SK-N-SH treated with all-trans-retinoic acid at 6 μM for 48 hours (cell line): Measurements from ENCODE around the gene IGSF22.
"Not testable (repeated sequence)": the region's sequence is repeated elsewhere in the genome, so short reads cannot be mapped to it uniquely, and the experiment has no call there.

Experiments used
- ATAC-seq: fragments of 200-7000 bp; cut with Tn5 transposase; 3 replicates; pipeline ENCODE4 v1.9.1; 2020; ENCODE audit warnings: mild to moderate bottlenecking, moderate library complexity
- ARNTL ChIP-seq: fragments of 450-650 bp; formaldehyde crosslinking; IDR thresholded peaks from 2 replicates; pipeline ENCODE4 v1.5.0; 2020; ENCODE audit warnings: low read depth, mild to moderate bottlenecking, moderate library complexity, borderline replicate concordance
- CSDC2 ChIP-seq: fragments of 250-450 bp; sonication (Bioruptor Pico); IDR thresholded peaks from 2 replicates; pipeline ENCODE4 v1.5.0; 2020; ENCODE audit warnings: mild to moderate bottlenecking, moderate library complexity
- ISL1 ChIP-seq: fragments of 250-450 bp; sonication (Bioruptor Pico); IDR thresholded peaks from 2 replicates; pipeline ENCODE4 v2.1.2; 2022; ENCODE audit warnings: mild to moderate bottlenecking, moderate library complexity
- OSR1 ChIP-seq: fragments of 250-450 bp; sonication (Bioruptor Pico); IDR thresholded peaks from 2 replicates; pipeline ENCODE4 v1.8.0; 2022; ENCODE audit warnings: moderate library complexity, mild to moderate bottlenecking, inconsistent platforms
- PPARA ChIP-seq: fragments of 250-450 bp; sonication (Bioruptor Pico); IDR thresholded peaks from 2 replicates; pipeline ENCODE4 v1.5.0; 2020; ENCODE audit warnings: mild to moderate bottlenecking, borderline replicate concordance
- RARB ChIP-seq: fragments of 250-450 bp; sonication (Bioruptor Pico); IDR thresholded peaks from 2 replicates; pipeline ENCODE4 v1.8.0; 2021; ENCODE audit warnings: mild to moderate bottlenecking, moderate library complexity
- SNAI2 ChIP-seq: fragments of 250-450 bp; sonication (Bioruptor Pico); IDR thresholded peaks from 2 replicates; pipeline ENCODE4 v1.5.0; 2020; ENCODE audit warnings: mild to moderate bottlenecking, moderate library complexity
- TCF4 ChIP-seq: fragments of 250-450 bp; sonication (Bioruptor Pico); IDR thresholded peaks from 2 replicates; pipeline ENCODE4 v1.8.0; 2021; ENCODE audit warnings: mild to moderate bottlenecking, moderate library complexity, borderline replicate concordance
- ZC3H10 ChIP-seq: fragments of 250-450 bp; sonication (Bioruptor Pico); IDR thresholded peaks from 2 replicates; pipeline ENCODE4 v1.5.1; 2021; ENCODE audit warnings: mild to moderate bottlenecking, moderate library complexity
- ZFP3 ChIP-seq: fragments of 250-450 bp; sonication (Bioruptor Pico); IDR thresholded peaks from 2 replicates; pipeline ENCODE4 v1.5.0; 2020; ENCODE audit warnings: mild to moderate bottlenecking, moderate library complexity
- ZFP30 ChIP-seq: fragments of 450-650 bp; formaldehyde crosslinking; IDR thresholded peaks from 2 replicates; pipeline ENCODE4 v1.5.0; 2022; ENCODE audit warnings: mild to moderate bottlenecking, moderate library complexity
- ZNF565 ChIP-seq: fragments of 450-650 bp; formaldehyde crosslinking; conservative IDR thresholded peaks from 2 replicates; pipeline ENCODE4 v1.5.0; 2020; ENCODE audit warnings: low read depth, mild to moderate bottlenecking, moderate library complexity
- ZNF8 ChIP-seq: fragments of 450-650 bp; formaldehyde crosslinking; IDR thresholded peaks from 2 replicates; pipeline ENCODE4 v1.5.0; 2020; ENCODE audit warnings: mild to moderate bottlenecking, moderate library complexity
- TF ChIP-seq, protein P1 (sequence below): fragments of 250-450 bp; sonication (Bioruptor Pico); IDR thresholded peaks from 2 replicates; pipeline ENCODE4 v1.8.0; 2020; ENCODE audit warnings: mild to moderate bottlenecking, moderate library complexity, borderline replicate concordance
- TF ChIP-seq, protein P2 (sequence below): fragments of 250-450 bp; sonication (Bioruptor Pico); IDR thresholded peaks from 2 replicates; pipeline ENCODE4 v1.5.1; 2021; ENCODE audit warnings: mild to moderate bottlenecking, moderate library complexity
- TF ChIP-seq, protein P3 (sequence below): fragments of 250-450 bp; sonication (Bioruptor Pico); IDR thresholded peaks from 2 replicates; pipeline ENCODE4 v1.5.0; 2020; ENCODE audit warnings: mild to moderate bottlenecking, moderate library complexity
- TF ChIP-seq, protein P4 (sequence below): fragments of 250-450 bp; sonication (Bioruptor Pico); IDR thresholded peaks from 2 replicates; pipeline ENCODE4 v1.5.1; 2020; ENCODE audit warnings: low read depth, mild to moderate bottlenecking, moderate library complexity

The IGSF22 gene

DNA sequence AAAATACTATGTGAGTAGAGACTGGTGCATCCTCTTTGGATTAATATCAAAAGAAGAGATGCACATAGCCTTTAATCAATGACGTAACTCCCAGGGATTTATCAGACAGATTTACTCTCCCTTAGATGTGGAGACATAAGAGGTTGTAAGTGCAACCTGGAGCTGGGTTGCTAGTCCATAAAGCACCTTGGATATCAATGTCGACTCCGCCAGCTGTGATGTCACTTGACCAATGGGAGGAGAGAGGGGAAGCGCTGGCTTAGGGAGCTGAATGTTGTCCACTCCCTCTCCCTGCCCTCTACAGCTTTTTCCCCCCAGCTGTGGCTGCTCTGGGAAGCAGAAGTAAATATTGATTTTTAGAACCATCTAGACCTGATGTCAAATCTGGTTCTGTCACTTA is 56.3 kb downstream of the IGSF22 start:
- no peak for TF ChIP-seq SNAI2 (CRISPR knock-in tag)
- TF ChIP-seq ZFP30, result no peak
- TF ChIP-seq TCF4 (CRISPR knock-in tag), result no peak
- TF ChIP-seq ZC3H10 (CRISPR knock-in tag), result no peak
- no peak for TF ChIP-seq PPARA (CRISPR knock-in tag)
- TF ChIP-seq ZFP3 (CRISPR knock-in tag), result no peak
- TF ChIP-seq ISL1 (CRISPR knock-in tag), result no peak
- ATAC-seq, result no peak

DNA sequence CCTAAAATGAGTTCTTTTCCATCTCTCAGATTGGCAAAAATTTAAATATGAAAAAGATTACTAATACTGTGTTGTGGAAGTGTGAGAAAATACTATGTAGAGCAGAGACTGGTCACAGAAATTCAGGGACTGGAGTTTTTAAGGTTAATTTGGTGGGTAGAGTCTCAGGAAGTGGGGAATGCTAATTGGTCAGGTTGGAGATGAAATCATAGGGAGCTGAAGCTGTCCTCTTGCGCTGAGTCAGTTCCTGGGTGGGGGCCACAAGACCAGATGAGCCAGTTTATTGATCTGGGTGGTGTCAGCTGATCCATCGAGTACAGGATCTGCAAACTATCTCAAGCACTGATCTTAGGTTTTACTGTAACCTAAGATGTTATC is 56.8 kb downstream of the IGSF22 start:
- TF ChIP-seq ZNF8, result no peak
- TF ChIP-seq, protein P1, sequence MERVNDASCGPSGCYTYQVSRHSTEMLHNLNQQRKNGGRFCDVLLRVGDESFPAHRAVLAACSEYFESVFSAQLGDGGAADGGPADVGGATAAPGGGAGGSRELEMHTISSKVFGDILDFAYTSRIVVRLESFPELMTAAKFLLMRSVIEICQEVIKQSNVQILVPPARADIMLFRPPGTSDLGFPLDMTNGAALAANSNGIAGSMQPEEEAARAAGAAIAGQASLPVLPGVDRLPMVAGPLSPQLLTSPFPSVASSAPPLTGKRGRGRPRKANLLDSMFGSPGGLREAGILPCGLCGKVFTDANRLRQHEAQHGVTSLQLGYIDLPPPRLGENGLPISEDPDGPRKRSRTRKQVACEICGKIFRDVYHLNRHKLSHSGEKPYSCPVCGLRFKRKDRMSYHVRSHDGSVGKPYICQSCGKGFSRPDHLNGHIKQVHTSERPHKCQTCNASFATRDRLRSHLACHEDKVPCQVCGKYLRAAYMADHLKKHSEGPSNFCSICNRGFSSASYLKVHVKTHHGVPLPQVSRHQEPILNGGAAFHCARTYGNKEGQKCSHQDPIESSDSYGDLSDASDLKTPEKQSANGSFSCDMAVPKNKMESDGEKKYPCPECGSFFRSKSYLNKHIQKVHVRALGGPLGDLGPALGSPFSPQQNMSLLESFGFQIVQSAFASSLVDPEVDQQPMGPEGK (CRISPR knock-in tag), result no peak
- no peak for TF ChIP-seq ZNF565 (CRISPR knock-in tag)
- TF ChIP-seq, protein P2, sequence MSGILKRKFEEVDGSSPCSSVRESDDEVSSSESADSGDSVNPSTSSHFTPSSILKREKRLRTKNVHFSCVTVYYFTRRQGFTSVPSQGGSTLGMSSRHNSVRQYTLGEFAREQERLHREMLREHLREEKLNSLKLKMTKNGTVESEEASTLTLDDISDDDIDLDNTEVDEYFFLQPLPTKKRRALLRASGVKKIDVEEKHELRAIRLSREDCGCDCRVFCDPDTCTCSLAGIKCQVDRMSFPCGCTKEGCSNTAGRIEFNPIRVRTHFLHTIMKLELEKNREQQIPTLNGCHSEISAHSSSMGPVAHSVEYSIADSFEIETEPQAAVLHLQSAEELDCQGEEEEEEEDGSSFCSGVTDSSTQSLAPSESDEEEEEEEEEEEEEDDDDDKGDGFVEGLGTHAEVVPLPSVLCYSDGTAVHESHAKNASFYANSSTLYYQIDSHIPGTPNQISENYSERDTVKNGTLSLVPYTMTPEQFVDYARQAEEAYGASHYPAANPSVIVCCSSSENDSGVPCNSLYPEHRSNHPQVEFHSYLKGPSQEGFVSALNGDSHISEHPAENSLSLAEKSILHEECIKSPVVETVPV (CRISPR knock-in tag), result no peak
- no peak for TF ChIP-seq CSDC2 (CRISPR knock-in tag)
- no peak for TF ChIP-seq TCF4 (CRISPR knock-in tag)
- TF ChIP-seq, all 23 proteins: peak for 0
- ATAC-seq, result no peak

DNA sequence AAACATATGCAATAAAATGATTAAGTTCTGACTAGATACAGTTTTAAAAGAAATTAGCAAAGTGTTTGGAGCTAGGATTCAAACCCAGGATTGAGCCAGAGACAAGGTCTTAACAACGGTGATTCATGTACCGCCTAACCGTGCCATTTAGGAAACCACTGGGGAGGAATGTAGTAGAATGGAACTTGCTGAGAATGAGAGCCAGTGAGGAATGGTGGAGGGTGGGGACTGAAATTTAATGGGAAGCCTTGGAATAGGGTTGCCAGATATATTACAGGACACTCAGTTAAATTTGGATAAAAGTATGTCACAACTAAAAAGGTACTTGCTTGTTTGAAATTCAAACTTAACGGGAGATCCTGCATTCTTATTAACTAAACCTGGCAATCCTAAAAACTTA is 57.9 kb downstream of the IGSF22 start:
- TF ChIP-seq ZNF8 (no peak), PPARA (CRISPR knock-in tag) (no peak), ZC3H10 (CRISPR knock-in tag) (no peak), OSR1 (CRISPR knock-in tag) (no peak), ARNTL (CRISPR knock-in tag) (no peak), RARB (CRISPR knock-in tag) (no peak)
- TF ChIP-seq, protein P2 (CRISPR knock-in tag), result no peak
- TF ChIP-seq, protein P1 (CRISPR knock-in tag), result no peak
- TF ChIP-seq, protein P3, sequence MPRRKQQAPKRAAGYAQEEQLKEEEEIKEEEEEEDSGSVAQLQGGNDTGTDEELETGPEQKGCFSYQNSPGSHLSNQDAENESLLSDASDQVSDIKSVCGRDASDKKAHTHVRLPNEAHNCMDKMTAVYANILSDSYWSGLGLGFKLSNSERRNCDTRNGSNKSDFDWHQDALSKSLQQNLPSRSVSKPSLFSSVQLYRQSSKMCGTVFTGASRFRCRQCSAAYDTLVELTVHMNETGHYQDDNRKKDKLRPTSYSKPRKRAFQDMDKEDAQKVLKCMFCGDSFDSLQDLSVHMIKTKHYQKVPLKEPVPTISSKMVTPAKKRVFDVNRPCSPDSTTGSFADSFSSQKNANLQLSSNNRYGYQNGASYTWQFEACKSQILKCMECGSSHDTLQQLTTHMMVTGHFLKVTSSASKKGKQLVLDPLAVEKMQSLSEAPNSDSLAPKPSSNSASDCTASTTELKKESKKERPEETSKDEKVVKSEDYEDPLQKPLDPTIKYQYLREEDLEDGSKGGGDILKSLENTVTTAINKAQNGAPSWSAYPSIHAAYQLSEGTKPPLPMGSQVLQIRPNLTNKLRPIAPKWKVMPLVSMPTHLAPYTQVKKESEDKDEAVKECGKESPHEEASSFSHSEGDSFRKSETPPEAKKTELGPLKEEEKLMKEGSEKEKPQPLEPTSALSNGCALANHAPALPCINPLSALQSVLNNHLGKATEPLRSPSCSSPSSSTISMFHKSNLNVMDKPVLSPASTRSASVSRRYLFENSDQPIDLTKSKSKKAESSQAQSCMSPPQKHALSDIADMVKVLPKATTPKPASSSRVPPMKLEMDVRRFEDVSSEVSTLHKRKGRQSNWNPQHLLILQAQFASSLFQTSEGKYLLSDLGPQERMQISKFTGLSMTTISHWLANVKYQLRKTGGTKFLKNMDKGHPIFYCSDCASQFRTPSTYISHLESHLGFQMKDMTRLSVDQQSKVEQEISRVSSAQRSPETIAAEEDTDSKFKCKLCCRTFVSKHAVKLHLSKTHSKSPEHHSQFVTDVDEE (CRISPR knock-in tag), result no peak
- TF ChIP-seq, all 23 proteins: peak for 0
- no peak for ATAC-seq

DNA sequence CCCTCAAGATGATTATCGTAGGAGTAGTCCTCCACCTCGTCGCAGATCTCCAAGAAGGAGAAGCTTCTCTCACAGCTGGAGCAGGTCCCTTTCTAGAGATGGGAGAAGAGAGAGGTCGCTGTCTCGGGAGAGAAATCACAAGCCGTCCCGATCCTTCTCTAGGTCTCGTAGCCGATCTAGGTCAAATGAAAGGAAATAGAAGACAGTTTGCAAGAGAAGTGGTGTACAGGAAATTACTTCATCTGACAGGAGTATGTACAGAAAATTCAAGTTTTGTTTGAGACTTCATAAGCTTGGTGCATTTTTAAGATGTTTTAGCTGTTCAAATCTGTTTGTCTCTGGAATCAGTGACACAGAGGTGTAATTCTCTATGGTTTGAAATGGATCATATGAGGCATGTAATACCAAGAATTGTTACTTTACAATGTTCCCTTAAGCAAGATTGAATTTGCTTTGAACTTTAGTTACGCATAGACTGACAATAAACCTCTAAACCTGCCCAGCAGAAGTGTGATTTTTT is 60.6 kb downstream of the IGSF22 start:
- not testable (repeated sequence) for ATAC-seq

DNA sequence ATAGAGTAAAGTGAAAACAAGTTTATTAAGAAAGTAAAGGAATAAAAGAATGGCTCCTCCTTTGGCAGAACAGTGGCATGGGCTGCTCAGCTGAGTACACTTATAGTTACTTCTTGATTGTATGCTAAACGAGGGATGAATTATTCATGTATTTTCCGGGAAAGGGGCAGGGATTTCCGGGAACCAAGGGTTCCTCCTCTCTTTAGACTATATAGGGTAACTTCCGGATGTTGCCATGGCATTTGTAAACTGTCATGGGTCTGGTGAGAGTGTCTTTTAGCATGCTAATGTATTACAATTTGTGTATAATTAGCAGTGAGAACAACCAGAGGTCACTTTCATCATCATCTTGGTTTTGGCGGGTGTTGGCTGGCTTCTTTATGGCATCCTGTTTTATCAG is 68.3 kb downstream of the IGSF22 start:
- TF ChIP-seq ZFP30, result no peak
- no peak for TF ChIP-seq SNAI2 (CRISPR knock-in tag)
- TF ChIP-seq, protein P4, sequence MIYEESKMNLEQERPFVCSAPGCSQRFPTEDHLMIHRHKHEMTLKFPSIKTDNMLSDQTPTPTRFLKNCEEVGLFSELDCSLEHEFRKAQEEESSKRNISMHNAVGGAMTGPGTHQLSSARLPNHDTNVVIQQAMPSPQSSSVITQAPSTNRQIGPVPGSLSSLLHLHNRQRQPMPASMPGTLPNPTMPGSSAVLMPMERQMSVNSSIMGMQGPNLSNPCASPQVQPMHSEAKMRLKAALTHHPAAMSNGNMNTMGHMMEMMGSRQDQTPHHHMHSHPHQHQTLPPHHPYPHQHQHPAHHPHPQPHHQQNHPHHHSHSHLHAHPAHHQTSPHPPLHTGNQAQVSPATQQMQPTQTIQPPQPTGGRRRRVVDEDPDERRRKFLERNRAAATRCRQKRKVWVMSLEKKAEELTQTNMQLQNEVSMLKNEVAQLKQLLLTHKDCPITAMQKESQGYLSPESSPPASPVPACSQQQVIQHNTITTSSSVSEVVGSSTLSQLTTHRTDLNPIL, result no peak
- no peak for TF ChIP-seq ARNTL (CRISPR knock-in tag)
- TF ChIP-seq ZFP3 (CRISPR knock-in tag), result no peak
- TF ChIP-seq, protein P1 (CRISPR knock-in tag), result no peak
- TF ChIP-seq ISL1 (CRISPR knock-in tag), result no peak
- TF ChIP-seq ZC3H10 (CRISPR knock-in tag), result no peak
- no peak for ATAC-seq
